Fibroblast of lung (primary cell): ENCODE data around the gene SLC16A3. TPM values are rescaled to one million over a fixed set of nuclear protein-coding genes. Genes with fewer than 3 reads are reported as not detected.

Experiments
- DNase-seq, 2 donors: peaks; one replicate each; pipeline versions ENCODE4 v3.0.0 to v3.0.0-alpha.2; 2010; ENCODE audit warnings: low read depth in 2 of 2
- H2AFZ ChIP-seq: 2 replicates; pipeline ENCODE4 v1.5.1; 2012; ENCODE audit warnings: low read length, control low read depth, inconsistent platforms
- H3K27ac ChIP-seq: 2 replicates; pipeline ENCODE4 v1.5.1; 2011; ENCODE audit warnings: low read length, control low read depth; ENCODE audit not compliant: insufficient read depth
- H3K27me3 ChIP-seq: 2 replicates; pipeline ENCODE4 v1.5.1; 2011; ENCODE audit warnings: mild to moderate bottlenecking, low read length; ENCODE audit not compliant: control insufficient read depth, insufficient read depth
- H3K36me3 ChIP-seq: 2 replicates; pipeline ENCODE4 v1.5.1; 2011; ENCODE audit warnings: low read length; ENCODE audit not compliant: control insufficient read depth, insufficient read depth
- H3K4me1 ChIP-seq: 2 replicates; pipeline ENCODE4 v1.5.1; 2011; ENCODE audit warnings: low read length; ENCODE audit not compliant: control insufficient read depth, insufficient read depth; ENCODE audit errors: extremely low read depth
- H3K4me2 ChIP-seq: 2 replicates; pipeline ENCODE4 v1.5.1; 2011; ENCODE audit warnings: low read length, control low read depth; ENCODE audit not compliant: insufficient read depth; ENCODE audit errors: extremely low read depth
- H3K4me3 ChIP-seq, 4 experiments: fragments of 200-600 bp in 1 of 4; sonication (generic) in 1 of 4; replicated peaks in 1 of 4; 2 replicates each; pipeline ENCODE4 v1.5.1; 2011 to 2016; ENCODE audit warnings: low read length in 4 of 4, low read depth in 3 of 4, mild to moderate bottlenecking in 3 of 4, control low read depth in 2 of 4, inconsistent platforms in 1 of 4, mixed read lengths in 1 of 4; ENCODE audit not compliant: insufficient read depth in 1 of 4; ENCODE audit errors: control extremely low read depth in 1 of 4
- H3K79me2 ChIP-seq: 2 replicates; pipeline ENCODE4 v1.5.1; 2012; ENCODE audit warnings: mild to moderate bottlenecking, low read length, inconsistent platforms; ENCODE audit not compliant: control insufficient read depth, insufficient read depth
- H3K9ac ChIP-seq: 2 replicates; pipeline ENCODE4 v1.5.1; 2011; ENCODE audit warnings: mild to moderate bottlenecking, low read length, control low read depth; ENCODE audit not compliant: insufficient read depth
- H3K9me3 ChIP-seq: 2 replicates; pipeline ENCODE4 v1.5.1; 2012; ENCODE audit warnings: low read depth, low read length; ENCODE audit not compliant: control insufficient read depth, insufficient read depth
- H4K20me1 ChIP-seq: 2 replicates; pipeline ENCODE4 v1.5.1; 2011; ENCODE audit warnings: low read length; ENCODE audit not compliant: control insufficient read depth, insufficient read depth; ENCODE audit errors: extremely low read depth
- CTCF ChIP-seq, 2 donors: IDR thresholded peaks in 1 of 2; conservative IDR thresholded peaks in 1 of 2; 1 replicate in 1 of 2; 2 replicates in 1 of 2; pipeline ENCODE4 v1.5.1; 2011 to 2012; ENCODE audit warnings: low read length in 2 of 2, control low read depth in 1 of 2, inconsistent platforms in 1 of 2, low read depth in 1 of 2, mild to moderate bottlenecking in 1 of 2
- EZH2 ChIP-seq: IDR thresholded peaks from 2 replicates; pipeline ENCODE4 v1.5.1; 2012; ENCODE audit warnings: low read length, control low read depth, mild to moderate bottlenecking; ENCODE audit errors: missing control alignments
- polyA plus RNA-seq, 2 donors: library from polyadenylated mRNA; depleted of rRNA in 1 of 2; stranded (reverse) in 1 of 2; unstranded in 1 of 2; fragments of >200 nt; gene quantifications; 2 replicates each; pipeline ENCODE4 v1.2.1, GENCODE V29; 2011 to 2012; ENCODE audit warnings: missing spikeins in 1 of 2
- total RNA-seq: library from RNA; depleted of rRNA; stranded (reverse); fragments of >200 nt; gene quantifications from 2 replicates; pipeline ENCODE4 v1.2.1, GENCODE V29; 2014

Gene SLC16A3
- total and polyA plus RNA-seq, 2 donors (not counting 1 experiment from before 2014, with no cell fraction given): 71.0 to 107 TPM

GRCh38 chr17:82239926-82240505 is 11.2 kb downstream of the SLC16A3 start:
- H2AFZ ChIP-seq: no peak overlapping the region
- H3K27ac ChIP-seq: no peak overlapping the region

DNA sequence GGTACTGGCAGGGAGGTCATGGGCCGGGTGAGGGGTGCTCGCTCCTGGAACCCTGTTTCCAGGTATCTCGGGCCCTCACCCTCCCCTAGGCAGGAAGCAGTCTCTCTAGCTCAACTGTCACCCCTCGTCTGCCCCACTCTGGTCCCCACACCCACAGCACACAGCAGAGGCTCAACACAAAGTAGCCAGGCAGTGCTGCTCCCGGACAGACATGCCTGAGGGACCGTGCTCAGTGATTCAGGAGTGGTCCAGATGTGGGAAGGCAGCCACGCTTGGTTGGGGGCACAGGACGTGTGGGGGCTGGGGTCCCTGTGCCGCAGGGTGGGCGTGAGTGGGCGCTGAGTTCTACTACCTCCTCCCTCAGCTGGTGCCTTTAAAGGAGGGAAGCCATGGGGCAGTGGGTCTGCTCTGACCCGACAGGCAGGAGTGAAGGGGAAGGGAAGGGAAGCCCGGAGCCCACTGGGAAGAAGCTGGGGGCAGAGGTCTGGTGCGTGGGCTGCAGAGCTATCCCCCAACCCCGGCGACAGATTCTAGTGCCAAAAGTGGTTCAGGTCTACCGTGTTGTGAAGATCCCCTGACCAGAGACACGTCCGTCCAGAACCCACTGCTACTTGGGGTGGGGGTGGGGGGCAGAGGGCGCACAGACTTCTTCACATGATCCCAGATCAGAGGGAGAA is 11.8 kb downstream of the SLC16A3 start:
- H3K4me2 ChIP-seq: no peak overlapping the region
- H3K27ac ChIP-seq: peak overlapping the region; percentile 10
- no peaks in the 10 kb centered on the region for H3K27me3 ChIP-seq
- no peak for DNase-seq
- H3K9ac ChIP-seq: no peak overlapping the region
- peaks cover 64% of the 10 kb centered on the region for H3K36me3 ChIP-seq
- peaks cover 2% of the 10 kb centered on the region for H4K20me1 ChIP-seq
- H3K4me1 ChIP-seq: peaks cover 55% of the 10 kb centered on the region
- no peaks in the 10 kb centered on the region for H3K9me3 ChIP-seq
- H2AFZ ChIP-seq: no peak overlapping the region
- H3K4me3 ChIP-seq: no peak overlapping the region
- TF ChIP-seq EZH2 (no peak), CTCF (conservative IDR thresholded peaks at IDR 0.05 in 1 of 2, IDR thresholded peaks at IDR 0.05 in 1 of 2; ENCODE audit: low read depth in 1 of 2, low read length in 2 of 2) (no peak)
- peaks cover 64% of the 10 kb centered on the region for H3K79me2 ChIP-seq

More at GRCh38 chr17:82239926-82240505, 11.2 kb downstream of the SLC16A3 start:
- Histone ChIP-seq H3K27me3 (no peaks in the 10 kb centered on the region), H3K9ac (no peak overlapping the region), H3K79me2 (peaks cover 67% of the 10 kb centered on the region), H3K9me3 (no peaks in the 10 kb centered on the region), H3K4me1 (peaks cover 55% of the 10 kb centered on the region), H3K36me3 (peaks cover 58% of the 10 kb centered on the region), H3K4me2 (no peak overlapping the region), H4K20me1 (no peaks in the 10 kb centered on the region), H3K4me3 (no peak overlapping the region)
- no peak for DNase-seq
- TF ChIP-seq CTCF (conservative IDR thresholded peaks at IDR 0.05 in 1 of 2, IDR thresholded peaks at IDR 0.05 in 1 of 2; ENCODE audit: low read depth in 1 of 2, low read length in 2 of 2) (no peak), EZH2 (no peak)

- H3K79me2 ChIP-seq: peaks cover 62% of the 10 kb centered on the region
- TF ChIP-seq EZH2 (no peak), CTCF (conservative IDR thresholded peaks at IDR 0.05 in 1 of 2, IDR thresholded peaks at IDR 0.05 in 1 of 2; ENCODE audit: low read depth in 1 of 2, low read length in 2 of 2) (no peak)
- peaks cover 48% of the 10 kb centered on the region for H3K4me1 ChIP-seq
- peak; percentile 64 to 67 for DNase-seq
- H3K27ac ChIP-seq: peak overlapping the region; percentile 34
- no peak overlapping the region for H2AFZ ChIP-seq
- H4K20me1 ChIP-seq: peaks cover 2% of the 10 kb centered on the region
- H3K4me3 ChIP-seq: no peak overlapping the region
- H3K9me3 ChIP-seq: no peaks in the 10 kb centered on the region
- peak overlapping the region; percentile 27 for H3K4me2 ChIP-seq
- peaks cover 64% of the 10 kb centered on the region for H3K36me3 ChIP-seq
- no peak overlapping the region for H3K9ac ChIP-seq
- H3K27me3 ChIP-seq: no peaks in the 10 kb centered on the region
These were observed 12.5 kb downstream of the SLC16A3 start for GRCh38 chr17:82241183-82241925.
